ENCODE results near the gene STX12.

The STX12 gene

DNA sequence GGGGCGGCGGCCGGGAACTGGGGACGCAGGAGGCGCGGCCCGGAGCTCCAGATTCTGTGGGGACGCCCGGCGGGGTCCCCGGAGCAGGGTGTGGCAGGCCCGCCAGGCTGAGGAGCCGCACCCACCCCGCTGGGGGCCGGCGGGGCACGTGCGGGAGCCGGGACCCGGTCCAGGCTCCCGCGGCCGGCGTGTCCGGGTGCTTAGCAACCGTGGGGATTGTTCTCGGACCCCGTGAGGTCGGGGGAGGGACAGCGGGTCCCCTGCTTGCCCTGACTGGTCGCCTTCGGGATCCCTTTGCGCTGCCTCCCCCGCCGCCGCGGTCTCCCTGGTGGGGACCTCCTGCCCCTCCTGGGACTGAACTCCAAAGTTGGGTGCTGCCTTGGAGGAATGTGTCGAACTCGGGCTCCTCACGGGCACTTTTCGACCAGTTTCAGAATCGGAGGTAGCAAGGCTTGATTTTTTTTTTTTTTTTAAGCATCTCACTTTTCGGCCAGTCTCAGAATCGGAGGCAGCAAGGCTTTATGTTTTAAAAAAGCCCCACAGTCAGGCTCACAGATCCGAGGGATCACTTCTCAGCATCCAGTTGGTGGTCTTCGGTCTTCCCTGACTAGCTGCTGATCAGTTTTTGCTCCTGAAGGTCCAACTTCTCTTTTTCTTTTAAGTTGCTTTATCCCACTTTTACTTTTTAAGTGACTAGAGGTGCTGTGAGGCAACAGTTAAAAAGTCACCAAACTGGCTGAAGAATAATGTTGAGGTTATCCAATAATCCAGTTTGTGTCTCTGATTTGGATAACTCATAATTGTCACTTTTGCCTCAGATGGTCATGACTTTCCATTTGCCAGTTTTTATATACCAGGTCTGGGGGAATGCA, 46.6 kb upstream of the STX12 start (continued):
- TF ChIP-seq, protein P1, sequence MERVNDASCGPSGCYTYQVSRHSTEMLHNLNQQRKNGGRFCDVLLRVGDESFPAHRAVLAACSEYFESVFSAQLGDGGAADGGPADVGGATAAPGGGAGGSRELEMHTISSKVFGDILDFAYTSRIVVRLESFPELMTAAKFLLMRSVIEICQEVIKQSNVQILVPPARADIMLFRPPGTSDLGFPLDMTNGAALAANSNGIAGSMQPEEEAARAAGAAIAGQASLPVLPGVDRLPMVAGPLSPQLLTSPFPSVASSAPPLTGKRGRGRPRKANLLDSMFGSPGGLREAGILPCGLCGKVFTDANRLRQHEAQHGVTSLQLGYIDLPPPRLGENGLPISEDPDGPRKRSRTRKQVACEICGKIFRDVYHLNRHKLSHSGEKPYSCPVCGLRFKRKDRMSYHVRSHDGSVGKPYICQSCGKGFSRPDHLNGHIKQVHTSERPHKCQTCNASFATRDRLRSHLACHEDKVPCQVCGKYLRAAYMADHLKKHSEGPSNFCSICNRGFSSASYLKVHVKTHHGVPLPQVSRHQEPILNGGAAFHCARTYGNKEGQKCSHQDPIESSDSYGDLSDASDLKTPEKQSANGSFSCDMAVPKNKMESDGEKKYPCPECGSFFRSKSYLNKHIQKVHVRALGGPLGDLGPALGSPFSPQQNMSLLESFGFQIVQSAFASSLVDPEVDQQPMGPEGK (tag by site-specific recombination; IDR thresholded peaks at IDR 0.05): peak; percentile 34
- TF ChIP-seq ZNF423 (tag by site-specific recombination; IDR thresholded peaks at IDR 0.05) (peak; percentile 87), TRIM28 (IDR thresholded peaks at IDR 0.05; ENCODE audit: borderline replicate concordance, low read length) (no peak), ZNF37A (tag by site-specific recombination; IDR thresholded peaks at IDR 0.05) (no peak), ZNF132 (tag by site-specific recombination; IDR thresholded peaks at IDR 0.05; ENCODE audit: borderline replicate concordance) (no peak), KLF16 (tag by site-specific recombination; IDR thresholded peaks at IDR 0.05) (0 out of 2 replicates have a peak, but pooled peaks have one; percentile 35), ZNF433 (tag by site-specific recombination; IDR thresholded peaks at IDR 0.05; ENCODE audit: low read depth) (no peak), ZSCAN23 (tag by site-specific recombination; IDR thresholded peaks at IDR 0.05) (no peak), ZBTB48 (tag by site-specific recombination; IDR thresholded peaks at IDR 0.05) (peak; percentile 55; the same call in 1 of the 2 replicates), ZNF621 (tag by site-specific recombination; IDR thresholded peaks at IDR 0.05) (no peak), ZNF121 (tag by site-specific recombination; IDR thresholded peaks at IDR 0.05) (no peak), ZBTB8A (tag by site-specific recombination; IDR thresholded peaks at IDR 0.05) (peak; percentile 56), ZNF155 (tag by site-specific recombination; IDR thresholded peaks at IDR 0.05) (no peak), ZNF707 (tag by site-specific recombination; IDR thresholded peaks at IDR 0.05) (no peak), ZNF2 (tag by site-specific recombination; IDR thresholded peaks at IDR 0.05) (0 out of 2 replicates have a peak, but pooled peaks have one; percentile 33), ZBTB7A (tag by site-specific recombination; IDR thresholded peaks at IDR 0.05; ENCODE audit: low read depth) (no peak), SP2 (tag by site-specific recombination; IDR thresholded peaks at IDR 0.05) (peak; percentile 67), FEZF1 (tag by site-specific recombination; IDR thresholded peaks at IDR 0.05) (no peak), KLF8 (tag by site-specific recombination; IDR thresholded peaks at IDR 0.05) (peak; percentile 41; the same call in 1 of the 2 replicates), ZSCAN30 (tag by site-specific recombination; IDR thresholded peaks at IDR 0.05) (0 out of 2 replicates have a peak, but pooled peaks have one; percentile 6), ZNF211 (tag by site-specific recombination; IDR thresholded peaks at IDR 0.05; ENCODE audit: low read depth) (no peak), KLF7 (tag by site-specific recombination; IDR thresholded peaks at IDR 0.05; ENCODE audit: borderline replicate concordance) (no peak), ZNF610 (tag by site-specific recombination; IDR thresholded peaks at IDR 0.05; ENCODE audit: borderline replicate concordance) (no peak)
- TF ChIP-seq, protein P2, sequence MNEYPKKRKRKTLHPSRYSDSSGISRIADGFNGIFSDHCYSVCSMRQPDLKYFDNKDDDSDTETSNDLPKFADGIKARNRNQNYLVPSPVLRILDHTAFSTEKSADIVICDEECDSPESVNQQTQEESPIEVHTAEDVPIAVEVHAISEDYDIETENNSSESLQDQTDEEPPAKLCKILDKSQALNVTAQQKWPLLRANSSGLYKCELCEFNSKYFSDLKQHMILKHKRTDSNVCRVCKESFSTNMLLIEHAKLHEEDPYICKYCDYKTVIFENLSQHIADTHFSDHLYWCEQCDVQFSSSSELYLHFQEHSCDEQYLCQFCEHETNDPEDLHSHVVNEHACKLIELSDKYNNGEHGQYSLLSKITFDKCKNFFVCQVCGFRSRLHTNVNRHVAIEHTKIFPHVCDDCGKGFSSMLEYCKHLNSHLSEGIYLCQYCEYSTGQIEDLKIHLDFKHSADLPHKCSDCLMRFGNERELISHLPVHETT (tag by site-specific recombination; IDR thresholded peaks at IDR 0.05): no peak
- TF ChIP-seq, protein P3, sequence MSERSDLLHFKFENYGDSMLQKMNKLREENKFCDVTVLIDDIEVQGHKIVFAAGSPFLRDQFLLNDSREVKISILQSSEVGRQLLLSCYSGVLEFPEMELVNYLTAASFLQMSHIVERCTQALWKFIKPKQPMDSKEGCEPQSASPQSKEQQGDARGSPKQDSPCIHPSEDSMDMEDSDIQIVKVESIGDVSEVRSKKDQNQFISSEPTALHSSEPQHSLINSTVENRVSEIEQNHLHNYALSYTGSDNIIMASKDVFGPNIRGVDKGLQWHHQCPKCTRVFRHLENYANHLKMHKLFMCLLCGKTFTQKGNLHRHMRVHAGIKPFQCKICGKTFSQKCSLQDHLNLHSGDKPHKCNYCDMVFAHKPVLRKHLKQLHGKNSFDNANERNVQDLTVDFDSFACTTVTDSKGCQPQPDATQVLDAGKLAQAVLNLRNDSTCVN (tag by site-specific recombination; optimal IDR thresholded peaks at IDR 0.05): no peak
- TF ChIP-seq, protein P4, sequence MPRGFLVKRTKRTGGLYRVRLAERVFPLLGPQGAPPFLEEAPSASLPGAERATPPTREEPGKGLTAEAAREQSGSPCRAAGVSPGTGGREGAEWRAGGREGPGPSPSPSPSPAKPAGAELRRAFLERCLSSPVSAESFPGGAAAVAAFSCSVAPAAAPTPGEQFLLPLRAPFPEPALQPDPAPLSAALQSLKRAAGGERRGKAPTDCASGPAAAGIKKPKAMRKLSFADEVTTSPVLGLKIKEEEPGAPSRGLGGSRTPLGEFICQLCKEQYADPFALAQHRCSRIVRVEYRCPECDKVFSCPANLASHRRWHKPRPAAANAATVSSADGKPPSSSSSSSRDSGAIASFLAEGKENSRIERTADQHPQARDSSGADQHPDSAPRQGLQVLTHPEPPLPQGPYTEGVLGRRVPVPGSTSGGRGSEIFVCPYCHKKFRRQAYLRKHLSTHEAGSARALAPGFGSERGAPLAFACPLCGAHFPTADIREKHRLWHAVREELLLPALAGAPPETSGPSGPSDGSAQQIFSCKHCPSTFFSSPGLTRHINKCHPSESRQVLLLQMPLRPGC (tag by site-specific recombination; IDR thresholded peaks at IDR 0.05): no peak
- TF ChIP-seq, protein P5, sequence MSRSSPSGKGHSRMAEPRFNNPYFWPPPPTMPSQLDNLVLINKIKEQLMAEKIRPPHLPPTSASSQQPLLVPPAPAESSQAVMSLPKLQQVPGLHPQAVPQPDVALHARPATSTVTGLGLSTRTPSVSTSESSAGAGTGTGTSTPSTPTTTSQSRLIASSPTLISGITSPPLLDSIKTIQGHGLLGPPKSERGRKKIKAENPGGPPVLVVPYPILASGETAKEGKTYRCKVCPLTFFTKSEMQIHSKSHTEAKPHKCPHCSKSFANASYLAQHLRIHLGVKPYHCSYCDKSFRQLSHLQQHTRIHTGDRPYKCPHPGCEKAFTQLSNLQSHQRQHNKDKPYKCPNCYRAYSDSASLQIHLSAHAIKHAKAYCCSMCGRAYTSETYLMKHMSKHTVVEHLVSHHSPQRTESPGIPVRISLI (tag by site-specific recombination; IDR thresholded peaks at IDR 0.05): peak; percentile 84
- TF ChIP-seq, protein P6, sequence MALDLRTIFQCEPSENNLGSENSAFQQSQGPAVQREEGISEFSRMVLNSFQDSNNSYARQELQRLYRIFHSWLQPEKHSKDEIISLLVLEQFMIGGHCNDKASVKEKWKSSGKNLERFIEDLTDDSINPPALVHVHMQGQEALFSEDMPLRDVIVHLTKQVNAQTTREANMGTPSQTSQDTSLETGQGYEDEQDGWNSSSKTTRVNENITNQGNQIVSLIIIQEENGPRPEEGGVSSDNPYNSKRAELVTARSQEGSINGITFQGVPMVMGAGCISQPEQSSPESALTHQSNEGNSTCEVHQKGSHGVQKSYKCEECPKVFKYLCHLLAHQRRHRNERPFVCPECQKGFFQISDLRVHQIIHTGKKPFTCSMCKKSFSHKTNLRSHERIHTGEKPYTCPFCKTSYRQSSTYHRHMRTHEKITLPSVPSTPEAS (tag by site-specific recombination; IDR thresholded peaks at IDR 0.05): no peak
- TF ChIP-seq, protein P7, sequence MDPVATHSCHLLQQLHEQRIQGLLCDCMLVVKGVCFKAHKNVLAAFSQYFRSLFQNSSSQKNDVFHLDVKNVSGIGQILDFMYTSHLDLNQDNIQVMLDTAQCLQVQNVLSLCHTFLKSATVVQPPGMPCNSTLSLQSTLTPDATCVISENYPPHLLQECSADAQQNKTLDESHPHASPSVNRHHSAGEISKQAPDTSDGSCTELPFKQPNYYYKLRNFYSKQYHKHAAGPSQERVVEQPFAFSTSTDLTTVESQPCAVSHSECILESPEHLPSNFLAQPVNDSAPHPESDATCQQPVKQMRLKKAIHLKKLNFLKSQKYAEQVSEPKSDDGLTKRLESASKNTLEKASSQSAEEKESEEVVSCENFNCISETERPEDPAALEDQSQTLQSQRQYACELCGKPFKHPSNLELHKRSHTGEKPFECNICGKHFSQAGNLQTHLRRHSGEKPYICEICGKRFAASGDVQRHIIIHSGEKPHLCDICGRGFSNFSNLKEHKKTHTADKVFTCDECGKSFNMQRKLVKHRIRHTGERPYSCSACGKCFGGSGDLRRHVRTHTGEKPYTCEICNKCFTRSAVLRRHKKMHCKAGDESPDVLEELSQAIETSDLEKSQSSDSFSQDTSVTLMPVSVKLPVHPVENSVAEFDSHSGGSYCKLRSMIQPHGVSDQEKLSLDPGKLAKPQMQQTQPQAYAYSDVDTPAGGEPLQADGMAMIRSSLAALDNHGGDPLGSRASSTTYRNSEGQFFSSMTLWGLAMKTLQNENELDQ (tag by site-specific recombination; IDR thresholded peaks at IDR 0.05; ENCODE audit: low read depth): no peak

Data from HEK293 (cell line).